Suprapubic skin (tissue), 4 donors: ENCODE measurements around the gene OR51F1. TPM values are rescaled to one million over a fixed set of nuclear protein-coding genes. Genes with fewer than 3 reads are reported as not detected.
"Not testable (repeated sequence)": the region's sequence is repeated elsewhere in the genome, so short reads cannot be mapped to it uniquely, and the experiment has no call there.

Experiments
- DNase-seq, 2 donors: peaks; one replicate each; pipeline ENCODE4 v3.0.0-alpha.2; 2019; ENCODE audit warnings: low spot score in 2 of 2
- H3K27ac ChIP-seq: fragments of 200-600 bp; sonication (generic); one replicate; pipeline ENCODE4 v1.5.1; 2019
- H3K27me3 ChIP-seq: fragments of 200-600 bp; sonication (generic); one replicate; pipeline ENCODE4 v1.5.1; 2019
- H3K36me3 ChIP-seq: fragments of 200-600 bp; sonication (generic); one replicate; pipeline ENCODE4 v1.5.1; 2019
- H3K4me1 ChIP-seq: fragments of 200-600 bp; sonication (generic); one replicate; pipeline ENCODE4 v1.5.1; 2019
- H3K4me3 ChIP-seq: fragments of 200-600 bp; sonication (generic); one replicate; pipeline ENCODE4 v1.5.1; 2019; ENCODE audit warnings: mild to moderate bottlenecking
- H3K9me3 ChIP-seq: fragments of 200-600 bp; sonication (generic); one replicate; pipeline ENCODE4 v1.5.1; 2019
- CTCF ChIP-seq, 2 donors: fragments of 200-600 bp in 1 of 2; fragments of 450-650 bp in 1 of 2; sonication (generic) in 1 of 2; IDR thresholded peaks; one replicate each; pipeline ENCODE4 v1.5.1; 2016 to 2019; ENCODE audit warnings: antibody characterized with exemption in 2 of 2, mild to moderate bottlenecking in 1 of 2, moderate library complexity in 1 of 2
- EP300 ChIP-seq: sonication (generic); formaldehyde crosslinking; IDR thresholded peaks from one replicate; pipeline ENCODE4 v1.6.1; 2017; ENCODE audit warnings: antibody characterized with exemption
- POLR2A ChIP-seq, 2 donors: fragments of 450-650 bp; IDR thresholded peaks; one replicate each; pipeline ENCODE4 v1.6.1; 2017; ENCODE audit warnings: antibody characterized with exemption in 2 of 2, mild to moderate bottlenecking in 2 of 2, moderate library complexity in 2 of 2
- POLR2AphosphoS5 ChIP-seq, 3 donors: sonication (generic); formaldehyde crosslinking; IDR thresholded peaks; one replicate each; pipeline ENCODE4 v1.6.1; 2017; ENCODE audit warnings: antibody characterized with exemption in 3 of 3
- WGBS: methylation state at CpG from one replicate; pipeline ENCODE4 v1.1.5; 2018; 5-methylcytosine and 5-hydroxymethylcytosine counted together
- total RNA-seq, 4 donors: library from RNA; depleted of rRNA; stranded (reverse); fragments of >200 nt; gene quantifications; one replicate each; pipeline ENCODE4 v1.1.0, GENCODE V29; 2016

OR51F1 gene
- not detected for total RNA-seq

GRCh38 chr11:4769838-4770237 is at the start of gene OR51F1:
Gene OR51F1, minus strand, starts transcription at chr11:4769938. Its CDS starts 0 bp downstream, at chr11:4769938.
- Histone ChIP-seq H3K27me3 (no peaks in the 10 kb centered on the region), H3K36me3 (no peaks in the 10 kb centered on the region), H3K9me3 (no peaks in the 10 kb centered on the region), H3K4me1 (no peaks in the 10 kb centered on the region), H3K4me3 (no peak within 1 kb of the TSS), H3K27ac (no peak within 1 kb of the TSS)
- DNase-seq = no peak
- WGBS = 100% methylated on average over 1 of the region's 1 CpG
- no peak for TF ChIP-seq EP300
- no peak for TF ChIP-seq POLR2AphosphoS5 (IDR thresholded peaks at IDR 0.05)
- no peak for TF ChIP-seq CTCF (IDR thresholded peaks at IDR 0.05)
- no peak for TF ChIP-seq POLR2A (IDR thresholded peaks at IDR 0.05)

- TF ChIP-seq POLR2A (IDR thresholded peaks at IDR 0.05) (no peak), POLR2AphosphoS5 (IDR thresholded peaks at IDR 0.05) (no peak), EP300 (no peak), CTCF (IDR thresholded peaks at IDR 0.05) (no peak)
- 87% methylated on average over 2 of the region's 2 CpGs for WGBS
- no peaks in the 10 kb centered on the region for H3K4me1 ChIP-seq
- no peaks in the 10 kb centered on the region for H3K36me3 ChIP-seq
- no peaks in the 10 kb centered on the region for H3K27me3 ChIP-seq
- no peak overlapping the region for H3K27ac ChIP-seq
- no peak for DNase-seq
- no peak overlapping the region for H3K4me3 ChIP-seq
- H3K9me3 ChIP-seq = no peaks in the 10 kb centered on the region
Observed at GRCh38 chr11:4809246-4809645, 39.5 kb upstream of the OR51F1 start.

GRCh38 chr11:4808476-4808875 is 38.7 kb upstream of the OR51F1 start:
- Histone ChIP-seq H3K9me3 (no peaks in the 10 kb centered on the region), H3K27ac (no peak overlapping the region), H3K27me3 (no peaks in the 10 kb centered on the region), H3K4me1 (no peaks in the 10 kb centered on the region), H3K4me3 (no peak overlapping the region), H3K36me3 (no peaks in the 10 kb centered on the region)
- 90% methylated on average over 1 of the region's 1 CpG for WGBS
- TF ChIP-seq POLR2A (IDR thresholded peaks at IDR 0.05) = no peak
- TF ChIP-seq EP300 = no peak
- no peak for TF ChIP-seq CTCF (IDR thresholded peaks at IDR 0.05)
- TF ChIP-seq POLR2AphosphoS5 (IDR thresholded peaks at IDR 0.05) = no peak
- no peak for DNase-seq

GRCh38 chr11:4804280-4804679 is 34.5 kb upstream of the OR51F1 start, which contains the start of gene OR52R1:
Gene OR52R1, minus strand, starts transcription at chr11:4804380. Its CDS starts 0 bp downstream, at chr11:4804380.
- no peak for TF ChIP-seq POLR2A (IDR thresholded peaks at IDR 0.05)
- TF ChIP-seq EP300 = no peak
- TF ChIP-seq POLR2AphosphoS5 (IDR thresholded peaks at IDR 0.05) = no peak
- 88% methylated on average over 3 of the region's 3 CpGs for WGBS
- no peak within 1 kb of the TSS for H3K27ac ChIP-seq
- H3K4me3 ChIP-seq = no peak within 1 kb of the TSS
- no peaks in the 10 kb centered on the region for H3K9me3 ChIP-seq
- DNase-seq = no peak
- no peaks in the 10 kb centered on the region for H3K4me1 ChIP-seq
- no peaks in the 10 kb centered on the region for H3K36me3 ChIP-seq
- H3K27me3 ChIP-seq = no peaks in the 10 kb centered on the region

- WGBS = 81% methylated on average over 5 of the region's 5 CpGs
- H3K9me3 ChIP-seq, H3K4me3 ChIP-seq, H3K27me3 ChIP-seq, H3K4me1 ChIP-seq, H3K36me3 ChIP-seq, DNase-seq, H3K27ac ChIP-seq: not testable (repeated sequence)
Observed at GRCh38 chr11:4801316-4801715, 31.6 kb upstream of the OR51F1 start.

- Histone ChIP-seq H3K9me3 (no peaks in the 10 kb centered on the region), H3K27me3 (no peaks in the 10 kb centered on the region), H3K4me1 (no peaks in the 10 kb centered on the region), H3K27ac (no peak overlapping the region), H3K36me3 (no peaks in the 10 kb centered on the region), H3K4me3 (no peak overlapping the region)
- WGBS = 80% methylated on average over 6 of the region's 6 CpGs
- TF ChIP-seq CTCF (IDR thresholded peaks at IDR 0.05) = no peak
- no peak for TF ChIP-seq POLR2A (IDR thresholded peaks at IDR 0.05)
- TF ChIP-seq EP300 = no peak
- DNase-seq = no peak
Observed at GRCh38 chr11:4798427-4799183, 28.9 kb upstream of the OR51F1 start.
